IMR-90 (cell line): Measurements from ENCODE around the gene CAPN10. TPM values are rescaled to one million over a fixed set of nuclear protein-coding genes. Genes with fewer than 3 reads are reported as not detected.

Experiments
- ATAC-seq: fragments of 200-7000 bp; cut with Tn5 transposase; 2 replicates; pipeline ENCODE4 v1.9.1; 2020; ENCODE audit warnings: low read depth, mild to moderate bottlenecking, moderate library complexity
- BruUV-seq: library from RNA; stranded (reverse); fragments of 400-500 nt; replicated peaks from 2 replicates; lab custom pipeline; 2021; lab: Mats Ljungman, UMichigan
- CTCF ChIA-PET: fragments of 300-600 bp; formaldehyde crosslinking; extraction: SDS; loops from one replicate; lab custom pipeline; 2021; ENCODE audit warnings: antibody characterized with exemption; lab: Yijun Ruan, JAX
- POLR2A ChIA-PET: fragments of 300-600 bp; sonication (Branson Sonifier 250); formaldehyde crosslinking; loops from one replicate; lab custom pipeline; 2022; ENCODE audit warnings: antibody characterized with exemption; ENCODE audit not compliant: unreplicated experiment; lab: Charles Lee
- DNase-seq: peaks from one replicate; pipeline ENCODE4 v3.0.0; 2013
- H2AFZ ChIP-seq: replicated peaks from 2 replicates; pipeline ENCODE3; 2013; ENCODE audit warnings: low read length, mild to moderate bottlenecking; ENCODE audit not compliant: poor library complexity
- H2AK5ac ChIP-seq: 2 replicates; pipeline ENCODE4 v1.6.1; 2013; ENCODE audit warnings: low read depth, low read length, inconsistent platforms
- H2AK9ac ChIP-seq: replicated peaks from 2 replicates; pipeline ENCODE3; 2013; ENCODE audit warnings: mild to moderate bottlenecking, low read depth, low read length, moderate library complexity; ENCODE audit not compliant: poor library complexity
- H2BK120ac ChIP-seq: 2 replicates; pipeline ENCODE4 v1.6.1; 2013; ENCODE audit warnings: low read depth, low read length, inconsistent platforms
- H2BK15ac ChIP-seq: 3 replicates; pipeline ENCODE4 v1.6.1; 2013; ENCODE audit warnings: low read depth, low read length, inconsistent platforms
- H2BK20ac ChIP-seq: 2 replicates; pipeline ENCODE4 v1.6.1; 2013; ENCODE audit warnings: low read depth, mild to moderate bottlenecking, inconsistent platforms, low read length, moderate library complexity
- H2BK5ac ChIP-seq: 2 replicates; pipeline ENCODE4 v1.6.1; 2013; ENCODE audit warnings: mild to moderate bottlenecking, low read depth, low read length, inconsistent platforms; ENCODE audit not compliant: poor library complexity, severe bottlenecking
- H3K14ac ChIP-seq: replicated peaks from 2 replicates; pipeline ENCODE4 v1.6.1; 2013; ENCODE audit warnings: low read depth, low read length, inconsistent platforms
- H3K18ac ChIP-seq: 2 replicates; pipeline ENCODE4 v1.6.1; 2013; ENCODE audit warnings: low read depth, low read length, control low read depth
- H3K23ac ChIP-seq: 2 replicates; pipeline ENCODE4 v1.6.1; 2013; ENCODE audit warnings: low read depth, low read length, inconsistent platforms
- H3K27ac ChIP-seq: 2 replicates; pipeline ENCODE4 v1.5.1; 2013; ENCODE audit warnings: mild to moderate bottlenecking, control low read depth, low read length; ENCODE audit not compliant: insufficient read depth
- H3K27me3 ChIP-seq: 2 replicates; pipeline ENCODE4 v1.6.1; 2013; ENCODE audit warnings: low read length; ENCODE audit not compliant: control insufficient read depth, insufficient read depth
- H3K36me3 ChIP-seq: 2 replicates; pipeline ENCODE4 v1.6.1; 2013; ENCODE audit warnings: low read length, mixed read lengths; ENCODE audit not compliant: control insufficient read depth, insufficient read depth
- H3K4ac ChIP-seq: 2 replicates; pipeline ENCODE4 v1.6.1; 2013; ENCODE audit warnings: low read depth, low read length, inconsistent platforms
- H3K4me1 ChIP-seq: 2 replicates; pipeline ENCODE4 v1.6.1; 2013; ENCODE audit warnings: low read length, mixed read lengths; ENCODE audit not compliant: control insufficient read depth, insufficient read depth
- H3K4me2 ChIP-seq: 2 replicates; pipeline ENCODE4 v1.6.1; 2013; ENCODE audit warnings: low read depth, mild to moderate bottlenecking, control low read depth, low read length, moderate library complexity
- H3K4me3 ChIP-seq: 2 replicates; pipeline ENCODE4 v1.5.1; 2013; ENCODE audit warnings: low read depth, mild to moderate bottlenecking, control low read depth, low read length, moderate library complexity; ENCODE audit not compliant: insufficient read depth
- H3K56ac ChIP-seq: 2 replicates; pipeline ENCODE4 v1.6.1; 2013; ENCODE audit warnings: low read length, inconsistent platforms; ENCODE audit not compliant: insufficient read depth; ENCODE audit errors: extremely low read depth
- H3K79me1 ChIP-seq, 2 experiments: 2 replicates each; pipeline ENCODE4 v1.6.1; 2013; ENCODE audit warnings: low read length in 2 of 2, inconsistent platforms in 1 of 2, low read depth in 1 of 2
- H3K9ac ChIP-seq: 2 replicates; pipeline ENCODE4 v1.6.1; 2013; ENCODE audit warnings: low read depth, low read length, control low read depth
- H3K9me1 ChIP-seq: 2 replicates; pipeline ENCODE4 v1.6.1; 2013; ENCODE audit warnings: low read length, inconsistent platforms; ENCODE audit not compliant: insufficient read depth
- H3K9me3 ChIP-seq: 2 replicates; pipeline ENCODE4 v1.6.1; 2013; ENCODE audit warnings: low read length; ENCODE audit not compliant: control insufficient read depth, insufficient read depth
- H4K20me1 ChIP-seq: 2 replicates; pipeline ENCODE4 v1.6.1; 2013; ENCODE audit warnings: low read length, inconsistent platforms; ENCODE audit not compliant: insufficient read depth
- H4K5ac ChIP-seq: 2 replicates; pipeline ENCODE4 v1.6.1; 2013; ENCODE audit warnings: mild to moderate bottlenecking, low read depth, low read length, control low read depth
- H4K8ac ChIP-seq, 2 experiments: 2 replicates each; pipeline ENCODE4 v1.6.1; 2013; ENCODE audit warnings: low read depth in 2 of 2, low read length in 2 of 2, control low read depth in 1 of 2, inconsistent platforms in 1 of 2
- H4K91ac ChIP-seq: 2 replicates; pipeline ENCODE4 v1.6.1; 2013; ENCODE audit warnings: low read depth, low read length, inconsistent platforms; ENCODE audit not compliant: insufficient read depth
- BHLHE40 ChIP-seq: fragments of 150-350 bp; IDR thresholded peaks from 2 replicates; pipeline ENCODE4 v1.6.1; 2016; ENCODE audit warnings: mild to moderate bottlenecking, low read depth, low read length
- CEBPB ChIP-seq: IDR thresholded peaks from 2 replicates; pipeline ENCODE4 v1.6.1; 2012; ENCODE audit warnings: low read depth, low read length, improper control_type of control experiment
- FOS ChIP-seq: fragments of 150-350 bp; IDR thresholded peaks from 2 replicates; pipeline ENCODE4 v1.6.1; 2016; ENCODE audit warnings: low read depth, low read length
- MAFK ChIP-seq: IDR thresholded peaks from 2 replicates; pipeline ENCODE4 v1.6.1; 2012; ENCODE audit warnings: low read depth, low read length, improper control_type of control experiment
- NFE2L2 ChIP-seq: fragments of 150-350 bp; IDR thresholded peaks from 2 replicates; pipeline ENCODE4 v1.6.1; 2016; ENCODE audit warnings: low read depth, mild to moderate bottlenecking, low read length
- POLR2A ChIP-seq: IDR thresholded peaks from 2 replicates; pipeline ENCODE4 v1.6.1; 2012; ENCODE audit warnings: mild to moderate bottlenecking, low read depth, low read length
- RCOR1 ChIP-seq: IDR thresholded peaks from 2 replicates; pipeline ENCODE4 v1.6.1; 2012; ENCODE audit warnings: mild to moderate bottlenecking, low read length, improper control_type of control experiment; ENCODE audit not compliant: insufficient replicate concordance
- RFX5 ChIP-seq: IDR thresholded peaks from 2 replicates; pipeline ENCODE4 v1.8.0; 2012; ENCODE audit warnings: low read depth, mild to moderate bottlenecking, low read length, moderate library complexity
- SMC3 ChIP-seq: fragments of 150-350 bp; IDR thresholded peaks from 2 replicates; pipeline ENCODE4 v1.6.1; 2016; ENCODE audit warnings: low read depth, mild to moderate bottlenecking, antibody characterized with exemption, low read length, moderate library complexity
- WGBS, 2 experiments: methylation state at CpG; one replicate each; pipeline versions ENCODE4 v1.1.5 to v1.1.7; 2013; ENCODE audit warnings: missing lambda C conversion rate in 2 of 2; ENCODE audit not compliant: insufficient read length in 1 of 2; ENCODE audit errors: extremely low coverage in 2 of 2; 5-methylcytosine and 5-hydroxymethylcytosine counted together
- dilution Hi-C: fragments of 300-500 bp; cut with HindIII; formaldehyde crosslinking; loops from one replicate; pipeline ENCODE4 v1.14.3; 2018; ENCODE audit warnings: low sequenced_read_pairs; ENCODE audit not compliant: unreplicated experiment
- in situ Hi-C: fragments of 300-500 bp; cut with MboI; formaldehyde crosslinking; loops from 3 replicates; pipeline ENCODE4 v1.14.3; 2019; ENCODE audit warnings: low sequenced_read_pairs, inconsistent platforms, mixed read lengths
- intact Hi-C: fragments of 100-400 bp; cut with micrococcal nuclease; formaldehyde crosslinking; loops from 2 replicates; pipeline ENCODE4 v1.10.0; 2022
- polyA plus RNA-seq, 3 experiments: library from polyadenylated mRNA; depleted of rRNA; stranded (reverse); fragments of >200 nt; gene quantifications; 2 replicates each; pipeline ENCODE4 v1.2.3, GENCODE V29; 2012; ENCODE audit warnings: low replicate concordance in 1 of 3
- total RNA-seq: library from RNA; depleted of rRNA; stranded (reverse); fragments of >200 nt; gene quantifications from 2 replicates; pipeline ENCODE4 v1.2.3, GENCODE V29; 2012
- TF ChIP-seq, protein P1 (sequence below): fragments of 150-350 bp; IDR thresholded peaks from 2 replicates; pipeline ENCODE4 v1.6.1; 2017; ENCODE audit warnings: mild to moderate bottlenecking, antibody characterized with exemption, low read length, low read depth

CAPN10 gene
- total and polyA plus RNA-seq, 2 of the 4 experiments (the other 2 are of a cell fraction): 6.3 to 20.9 TPM

DNA sequence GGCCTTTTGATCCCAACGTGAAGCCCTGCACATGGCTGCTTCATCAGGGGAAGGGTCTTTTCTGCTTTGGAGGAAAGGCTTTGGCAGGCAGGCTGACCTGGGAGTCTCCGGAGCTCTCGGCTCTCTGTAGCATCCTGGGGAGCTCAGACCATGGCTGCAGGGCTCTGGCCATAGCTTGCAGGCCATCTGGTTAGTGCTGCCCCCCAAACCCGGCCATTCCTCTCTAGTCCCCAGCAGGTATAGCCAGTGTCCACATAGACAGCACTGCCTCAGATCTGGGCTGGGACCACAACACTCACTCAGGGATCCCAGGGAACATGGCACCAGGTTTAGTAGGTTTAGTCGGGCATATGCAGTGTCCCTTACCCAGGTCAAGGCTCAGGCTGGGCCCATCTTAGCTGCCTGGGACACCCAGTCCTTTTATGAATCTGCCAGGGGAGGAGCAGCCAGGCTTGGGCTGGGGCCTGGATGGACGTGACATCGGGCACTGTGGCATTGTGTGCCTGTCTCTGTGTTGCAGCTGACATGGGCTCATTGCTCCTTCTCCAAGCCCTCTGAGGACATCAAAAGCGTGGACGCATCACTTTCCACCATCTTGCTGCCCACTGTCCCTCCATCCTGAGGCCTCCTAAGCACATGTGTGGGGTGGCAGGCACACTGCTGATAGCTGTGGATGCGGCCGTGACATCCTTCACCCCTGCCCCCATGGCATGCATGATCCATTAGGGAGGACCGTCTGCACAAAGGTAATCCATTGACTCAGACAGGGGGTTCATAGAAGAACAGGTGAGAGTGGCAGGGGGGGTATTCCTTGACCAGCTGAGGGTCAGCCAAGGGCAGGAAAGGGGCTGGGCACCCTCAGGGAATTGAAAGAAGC is 19.6 kb downstream of the CAPN10 start (continued):
- no peak for TF ChIP-seq NFE2L2

DNA sequence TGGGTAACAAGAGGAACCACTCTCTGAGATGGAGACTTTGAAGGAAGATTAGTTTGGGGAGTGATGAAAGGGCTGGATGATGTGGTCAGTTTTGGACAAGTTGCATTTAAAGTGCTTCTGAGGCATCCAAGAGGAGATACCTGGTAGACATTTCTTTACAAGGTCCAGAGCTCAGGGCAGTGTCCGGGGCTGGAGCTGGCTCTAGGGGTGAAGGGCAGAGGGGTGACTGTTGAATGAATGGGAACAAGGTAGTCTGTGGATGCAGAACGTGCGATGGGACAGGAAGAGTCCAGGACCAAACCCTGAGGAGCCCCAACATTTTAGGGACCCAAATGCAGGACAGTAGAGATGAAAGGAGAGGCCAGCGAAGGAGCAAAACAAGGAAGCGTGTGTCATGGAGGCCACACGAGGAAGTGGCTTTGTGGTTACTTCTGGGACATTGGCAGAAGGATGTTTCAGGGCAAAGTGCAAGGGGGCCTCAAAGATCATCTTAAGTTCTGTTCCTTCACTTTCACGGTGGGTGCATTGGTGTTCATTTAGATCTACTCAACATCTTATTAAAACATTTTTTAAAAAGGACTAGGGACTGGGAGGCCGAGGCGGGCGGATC is 25.2 kb downstream of the CAPN10 start:
- POLR2A ChIA-PET: no interaction called here
- no peaks in the 10 kb centered on the region for H3K79me1 ChIP-seq
- no TSS peak for BruUV-seq

More for the DNA sequence above, 25.2 kb downstream of the CAPN10 start:
- no peak overlapping the region for H2AK9ac ChIP-seq
- H4K5ac ChIP-seq: no peak overlapping the region
- H3K27me3 ChIP-seq: no peaks in the 10 kb centered on the region
- dilution Hi-C loops: no loop called here
- H2BK5ac ChIP-seq: no peak overlapping the region
- no peak overlapping the region for H3K18ac ChIP-seq
- intact Hi-C loops: no loop called here
- in situ Hi-C loops: no loop called here
- no peak overlapping the region for H3K23ac ChIP-seq
- no peak overlapping the region for H2AFZ ChIP-seq
- no peak overlapping the region for H2BK120ac ChIP-seq
- no peak overlapping the region for H3K27ac ChIP-seq
- H3K4ac ChIP-seq: no peak overlapping the region
- no peaks in the 10 kb centered on the region for H4K20me1 ChIP-seq
- H4K91ac ChIP-seq: no peak overlapping the region
- no peak overlapping the region for H3K4me2 ChIP-seq
- no peak overlapping the region for H3K9ac ChIP-seq
- WGBS, 2 experiments: 84% methylated on average over 4 of the region's 10 CpGs; no CpG with 5 or more reads in 1 of the 2 experiments
- no peak overlapping the region for H2BK15ac ChIP-seq
- H4K8ac ChIP-seq: no peak overlapping the region
- H3K56ac ChIP-seq: no peak overlapping the region
- no peaks in the 10 kb centered on the region for H3K36me3 ChIP-seq
- peaks cover 8% of the 10 kb centered on the region for H3K4me1 ChIP-seq
- ATAC-seq: no peak
- CTCF ChIA-PET: no interaction called here
- H3K9me1 ChIP-seq: no peaks in the 10 kb centered on the region
- no peaks in the 10 kb centered on the region; the same call in 1 of the 2 replicates for H3K9me3 ChIP-seq
- H2AK5ac ChIP-seq: no peak overlapping the region
- TF ChIP-seq, protein P1, sequence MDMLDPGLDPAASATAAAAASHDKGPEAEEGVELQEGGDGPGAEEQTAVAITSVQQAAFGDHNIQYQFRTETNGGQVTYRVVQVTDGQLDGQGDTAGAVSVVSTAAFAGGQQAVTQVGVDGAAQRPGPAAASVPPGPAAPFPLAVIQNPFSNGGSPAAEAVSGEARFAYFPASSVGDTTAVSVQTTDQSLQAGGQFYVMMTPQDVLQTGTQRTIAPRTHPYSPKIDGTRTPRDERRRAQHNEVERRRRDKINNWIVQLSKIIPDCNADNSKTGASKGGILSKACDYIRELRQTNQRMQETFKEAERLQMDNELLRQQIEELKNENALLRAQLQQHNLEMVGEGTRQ: no peak
- TF ChIP-seq NFE2L2: no peak
- no peak for TF ChIP-seq BHLHE40
- TF ChIP-seq CEBPB: no peak
- TF ChIP-seq RFX5: no peak
- TF ChIP-seq MAFK: no peak
- no peak for TF ChIP-seq RCOR1
- no peak for TF ChIP-seq SMC3
- TF ChIP-seq POLR2A: no peak
- no peak for TF ChIP-seq FOS
- no peak overlapping the region for H3K14ac ChIP-seq
- no peak overlapping the region for H2BK20ac ChIP-seq
- H3K4me3 ChIP-seq: no peak overlapping the region
- DNase-seq: no peak
